Small intestine (tissue), 7 donors: Measurements from ENCODE around the gene MYO3B. TPM values are rescaled to one million over a fixed set of nuclear protein-coding genes. Genes with fewer than 3 reads are reported as not detected.

Experiments
- DNase-seq, 2 donors: peaks; one replicate each; pipeline versions ENCODE4 v3.0.0 to v3.0.0-alpha.2; 2013
- FAIRE-seq: peaks from 2 replicates; lab custom pipeline; 2012; peaks lifted over from hg19 to GRCh38; lab: Jason Lieb, UNC
- H3K27ac ChIP-seq, 3 donors: one replicate each; pipeline ENCODE4 v1.5.1; 2013; ENCODE audit warnings: low read length in 2 of 3, mild to moderate bottlenecking in 2 of 3, control low read depth in 1 of 3, inconsistent platforms in 1 of 3, low read depth in 1 of 3, moderate library complexity in 1 of 3
- H3K27me3 ChIP-seq, 3 donors: one replicate each; pipeline ENCODE4 v1.6.1; 2013; ENCODE audit warnings: low read length in 3 of 3, inconsistent platforms in 1 of 3; ENCODE audit not compliant: control insufficient read depth in 3 of 3, insufficient read depth in 3 of 3
- H3K36me3 ChIP-seq, 3 donors: one replicate each; pipeline ENCODE4 v1.6.1; 2013; ENCODE audit warnings: low read length in 3 of 3, inconsistent platforms in 1 of 3, low read depth in 1 of 3, mild to moderate bottlenecking in 1 of 3, moderate library complexity in 1 of 3; ENCODE audit not compliant: control insufficient read depth in 3 of 3, insufficient read depth in 2 of 3
- H3K4me1 ChIP-seq, 3 donors: one replicate each; pipeline ENCODE4 v1.6.1; 2013; ENCODE audit warnings: low read length in 2 of 3, inconsistent platforms in 1 of 3, low read depth in 1 of 3, mild to moderate bottlenecking in 1 of 3, moderate library complexity in 1 of 3; ENCODE audit not compliant: control insufficient read depth in 3 of 3, insufficient read depth in 2 of 3
- H3K4me3 ChIP-seq, 3 donors: one replicate each; pipeline ENCODE4 v1.5.1; 2013; ENCODE audit warnings: low read length in 3 of 3, control low read depth in 1 of 3, inconsistent platforms in 1 of 3, low read depth in 1 of 3, mild to moderate bottlenecking in 1 of 3, moderate library complexity in 1 of 3
- H3K9me3 ChIP-seq, 2 donors: one replicate each; pipeline ENCODE4 v1.6.1; 2013; ENCODE audit warnings: low read depth in 1 of 2, low read length in 1 of 2; ENCODE audit not compliant: control insufficient read depth in 2 of 2, insufficient read depth in 1 of 2
- WGBS, 3 donors: extraction: QIAGEN DNeasy Blood & Tissue Kit; methylation state at CpG; one replicate each; pipeline ENCODE4 v1.1.7; 2013; 5-methylcytosine and 5-hydroxymethylcytosine counted together
- polyA plus RNA-seq, 4 donors: library from polyadenylated mRNA; stranded (reverse) in 3 of 4; unstranded in 1 of 4; fragments of 200-250 nt in 3 of 4; fragments of 120-200 nt in 1 of 4; gene quantifications; one replicate each; pipeline versions ENCODE4 v1.2.1 to v1.2.3, GENCODE V29; 2013
- donor health status: healthy with polysubstance abuse.
- donor health status: control.
- donor health status: control.
- donor health status: Bipolar disorder and iron deficiency.
- donor health status: healthy.

The MYO3B gene
- polyA plus RNA-seq, 4 donors = 0.03 to 0.81 TPM; not detected in 2

GRCh38 chr2:170170281-170171040 is 7.5 kb upstream of the MYO3B start:
- FAIRE-seq = no peak

DNA sequence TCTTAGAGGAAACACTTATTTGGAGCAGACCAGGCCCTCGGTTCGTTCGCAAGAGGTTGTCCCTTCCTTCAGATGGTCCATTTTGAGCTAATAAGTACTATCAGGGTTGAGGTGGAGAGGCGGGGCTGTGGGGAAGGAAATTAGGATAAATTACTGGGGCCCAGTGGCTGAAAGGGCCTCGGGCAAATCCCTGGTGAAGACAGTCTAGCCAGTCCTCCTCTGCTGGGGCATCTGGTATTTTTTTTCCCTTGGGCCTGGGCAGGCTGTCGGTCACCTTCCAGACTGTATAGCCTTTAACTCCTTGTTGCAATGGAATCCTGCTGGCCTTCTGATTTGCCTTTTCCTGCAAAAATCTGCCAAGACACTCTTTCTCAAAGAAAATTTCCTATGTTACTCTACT is 1.7 kb upstream of the MYO3B start:
- Histone ChIP-seq H3K36me3 (no peaks in the 10 kb centered on the region), H3K4me3 (no peak overlapping the region), H3K4me1 (no peaks in the 10 kb centered on the region), H3K27me3 (no peaks in the 10 kb centered on the region), H3K9me3 (no peaks in the 10 kb centered on the region), H3K27ac (no peak overlapping the region)
- DNase-seq (no peak), FAIRE-seq (no peak)
- 81 to 86% (median 82%) methylated on average over 6 of the region's 6 CpGs for WGBS, 3 donors

More at GRCh38 chr2:170170281-170171040, 7.5 kb upstream of the MYO3B start:
- 49 to 63% (median 52%) methylated on average over 5 of the region's 5 CpGs for WGBS, 3 donors
- H3K4me3 ChIP-seq = no peak overlapping the region
- H3K27me3 ChIP-seq = peaks cover 0 to 3% (median 0%) of the 10 kb centered on the region in 3 donors
- no peak overlapping the region for H3K27ac ChIP-seq
- no peaks in the 10 kb centered on the region for H3K36me3 ChIP-seq
- peak in 1 of 2 donors; percentile 16 for DNase-seq
- H3K9me3 ChIP-seq = no peaks in the 10 kb centered on the region
- no peaks in the 10 kb centered on the region for H3K4me1 ChIP-seq

- H3K9me3 ChIP-seq = no peaks in the 10 kb centered on the region
- no peaks in the 10 kb centered on the region for H3K4me1 ChIP-seq
- H3K27ac ChIP-seq = no peak overlapping the region
- H3K27me3 ChIP-seq = no peaks in the 10 kb centered on the region
- 71 to 81% (median 79%) methylated on average over 3 of the region's 3 CpGs for WGBS, 3 donors
- H3K4me3 ChIP-seq = no peak overlapping the region
- H3K36me3 ChIP-seq = no peaks in the 10 kb centered on the region
- DNase-seq = no peak
- FAIRE-seq = no peak
Measured at GRCh38 chr2:170180031-170180566, 2.2 kb downstream of the MYO3B start.

DNA sequence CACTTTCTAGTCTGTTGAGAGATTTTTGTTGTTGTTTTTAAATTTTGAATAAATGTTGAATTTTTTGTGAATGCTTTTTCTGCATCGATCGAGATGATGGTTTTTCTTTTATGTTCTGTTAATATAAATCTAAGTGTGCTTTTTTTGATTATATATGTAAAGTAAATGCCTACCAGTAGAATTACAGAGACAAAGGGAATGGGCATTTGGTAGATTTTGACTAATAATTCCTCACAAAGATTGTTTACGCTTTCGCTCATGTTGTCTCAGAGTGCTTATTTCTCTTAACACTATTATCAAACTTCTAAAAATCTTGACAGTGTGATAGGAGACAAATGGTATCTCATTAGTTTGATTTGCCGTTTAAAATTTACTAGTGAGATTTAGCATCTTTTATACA is 3.7 kb downstream of the MYO3B start:
- FAIRE-seq (no peak), DNase-seq (no peak)
- no peak overlapping the region for H3K27ac ChIP-seq
- no peaks in the 10 kb centered on the region for H3K36me3 ChIP-seq
- no peak overlapping the region for H3K4me3 ChIP-seq
- H3K9me3 ChIP-seq = no peaks in the 10 kb centered on the region
- H3K4me1 ChIP-seq = no peaks in the 10 kb centered on the region
- no peaks in the 10 kb centered on the region for H3K27me3 ChIP-seq
- WGBS, 3 donors = 88 to 95% (median 95%) methylated on average over 5 of the region's 5 CpGs

GRCh38 chr2:170185319-170185718 is 7.4 kb downstream of the MYO3B start:
- Histone ChIP-seq H3K4me1 (no peaks in the 10 kb centered on the region), H3K36me3 (no peaks in the 10 kb centered on the region), H3K9me3 (peaks cover 0 to 3% of the 10 kb centered on the region in 2 donors), H3K4me3 (no peak overlapping the region), H3K27me3 (no peaks in the 10 kb centered on the region), H3K27ac (no peak overlapping the region)
- no peak for DNase-seq
- no peak for FAIRE-seq

GRCh38 chr2:170189757-170190156 is 11.8 kb downstream of the MYO3B start:
- Histone ChIP-seq H3K27ac (no peak overlapping the region), H3K36me3 (no peaks in the 10 kb centered on the region), H3K4me1 (no peaks in the 10 kb centered on the region), H3K9me3 (peaks cover 0 to 14% of the 10 kb centered on the region in 2 donors), H3K27me3 (peaks cover 0 to 3% (median 0%) of the 10 kb centered on the region in 3 donors), H3K4me3 (no peak overlapping the region)
- FAIRE-seq (no peak), DNase-seq (no peak)

DNA sequence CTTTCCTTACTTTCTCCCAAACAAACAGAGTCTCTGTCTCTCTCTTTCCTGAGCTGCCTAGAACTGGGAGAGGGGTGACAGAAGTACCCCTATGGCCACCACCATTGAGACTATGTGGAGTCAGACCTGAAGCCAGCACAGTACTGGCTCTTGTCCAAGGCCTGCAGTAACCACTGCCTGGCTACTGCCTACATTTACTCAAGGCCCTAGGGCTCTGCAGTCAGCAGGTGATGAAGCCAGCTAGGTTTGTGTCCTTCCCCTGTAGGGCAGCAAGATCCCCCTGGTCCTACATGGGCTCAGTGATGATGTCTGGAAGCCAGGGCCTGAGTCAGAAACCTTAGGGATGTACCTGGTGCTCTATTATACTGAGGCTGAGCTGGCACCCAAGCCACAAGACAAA is 12.2 kb downstream of the MYO3B start:
- H3K27ac ChIP-seq = no peak overlapping the region
- peaks cover 0 to 14% of the 10 kb centered on the region in 2 donors for H3K9me3 ChIP-seq
- FAIRE-seq (no peak), DNase-seq (no peak)
- no peaks in the 10 kb centered on the region for H3K36me3 ChIP-seq
- peaks cover 0 to 3% (median 0%) of the 10 kb centered on the region in 3 donors for H3K27me3 ChIP-seq
- H3K4me3 ChIP-seq = no peak overlapping the region
- H3K4me1 ChIP-seq = no peaks in the 10 kb centered on the region

GRCh38 chr2:170191166-170191866 is 13.4 kb downstream of the MYO3B start:
- no peak overlapping the region for H3K4me3 ChIP-seq
- H3K27ac ChIP-seq = no peak overlapping the region
- no peaks in the 10 kb centered on the region for H3K4me1 ChIP-seq
- 78 to 88% (median 85%) methylated on average over 8 of the region's 8 CpGs for WGBS, 3 donors
- H3K36me3 ChIP-seq = no peaks in the 10 kb centered on the region
- H3K27me3 ChIP-seq = peaks cover 0 to 3% (median 0%) of the 10 kb centered on the region in 3 donors
- H3K9me3 ChIP-seq = peaks cover 0 to 14% of the 10 kb centered on the region in 2 donors
- FAIRE-seq = no peak
- DNase-seq = no peak
